HUES48 (cell line): ENCODE measurements around the gene GCLM.

Source experiments
- H3K27ac ChIP-seq: one replicate; pipeline ENCODE4 v1.7.0; 2013; ENCODE audit warnings: low read depth, low read length, inconsistent platforms
- H3K27me3 ChIP-seq: 2 replicates; pipeline ENCODE4 v1.6.1; 2013; ENCODE audit warnings: mild to moderate bottlenecking, low read length; ENCODE audit not compliant: control insufficient read depth, insufficient read depth
- H3K36me3 ChIP-seq: 2 replicates; pipeline ENCODE4 v1.6.1; 2013; ENCODE audit warnings: low read length; ENCODE audit not compliant: control insufficient read depth, insufficient read depth
- H3K4me1 ChIP-seq: 2 replicates; pipeline ENCODE4 v1.6.1; 2013; ENCODE audit warnings: mild to moderate bottlenecking, low read length; ENCODE audit not compliant: control insufficient read depth, insufficient read depth
- H3K4me3 ChIP-seq: 2 replicates; pipeline ENCODE4 v1.5.1; 2013; ENCODE audit warnings: mild to moderate bottlenecking, low read depth, low read length
- H3K9ac ChIP-seq: 2 replicates; pipeline ENCODE4 v1.6.1; 2013; ENCODE audit warnings: mild to moderate bottlenecking, low read depth, low read length, moderate library complexity
- H3K9me3 ChIP-seq: 2 replicates; pipeline ENCODE4 v1.6.1; 2013; ENCODE audit warnings: low read length; ENCODE audit not compliant: control insufficient read depth, insufficient read depth

Gene GCLM

DNA sequence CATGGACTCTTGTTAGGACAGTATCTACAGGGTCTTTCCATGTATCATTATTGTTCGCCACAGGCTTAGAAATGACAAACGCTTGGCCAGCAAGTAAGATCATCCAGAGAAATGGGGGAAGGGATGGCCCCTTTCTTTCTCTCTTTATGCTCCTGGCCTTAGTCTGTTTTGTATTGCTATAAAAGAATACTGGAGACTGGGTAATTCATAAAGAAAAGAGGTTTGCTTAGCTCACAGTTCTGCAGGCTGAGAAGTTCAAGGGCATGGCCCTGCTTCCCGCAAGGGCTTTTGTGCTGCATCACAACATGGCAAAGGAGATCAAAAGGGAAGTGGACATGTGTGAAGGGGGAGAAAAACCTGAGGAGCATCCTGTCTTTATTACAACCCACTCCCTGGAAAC is 71.3 kb downstream of the GCLM start:
- Histone ChIP-seq H3K27me3 (no peaks in the 10 kb centered on the region), H3K9ac (no peak overlapping the region), H3K9me3 (peaks cover 12% of the 10 kb centered on the region; the same call in 1 of the 2 replicates), H3K27ac (no peak overlapping the region), H3K36me3 (no peaks in the 10 kb centered on the region), H3K4me3 (no peak overlapping the region), H3K4me1 (no peaks in the 10 kb centered on the region)
